Measurements from ENCODE around the gene THRB.

DNA sequence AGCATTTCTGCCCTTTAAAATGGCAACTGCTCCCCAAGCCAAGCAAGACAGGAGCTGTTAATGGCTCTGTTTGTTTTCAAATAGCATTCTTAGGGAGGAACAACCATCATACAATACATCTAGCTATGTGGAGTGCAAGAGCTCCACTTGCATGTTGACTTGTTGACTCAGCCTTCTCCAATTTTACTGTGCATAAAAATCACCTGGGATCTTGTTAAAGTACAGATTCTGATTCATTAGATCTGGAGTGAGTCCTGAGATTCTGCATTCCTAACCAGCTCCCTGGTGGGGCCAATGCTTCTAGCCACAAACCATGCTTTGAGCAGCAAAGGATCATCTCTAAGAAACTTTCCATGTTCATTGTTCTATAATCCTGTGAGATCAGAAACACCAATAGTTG, 171.4 kb downstream of the THRB start:
- TF ChIP-seq, protein P1, sequence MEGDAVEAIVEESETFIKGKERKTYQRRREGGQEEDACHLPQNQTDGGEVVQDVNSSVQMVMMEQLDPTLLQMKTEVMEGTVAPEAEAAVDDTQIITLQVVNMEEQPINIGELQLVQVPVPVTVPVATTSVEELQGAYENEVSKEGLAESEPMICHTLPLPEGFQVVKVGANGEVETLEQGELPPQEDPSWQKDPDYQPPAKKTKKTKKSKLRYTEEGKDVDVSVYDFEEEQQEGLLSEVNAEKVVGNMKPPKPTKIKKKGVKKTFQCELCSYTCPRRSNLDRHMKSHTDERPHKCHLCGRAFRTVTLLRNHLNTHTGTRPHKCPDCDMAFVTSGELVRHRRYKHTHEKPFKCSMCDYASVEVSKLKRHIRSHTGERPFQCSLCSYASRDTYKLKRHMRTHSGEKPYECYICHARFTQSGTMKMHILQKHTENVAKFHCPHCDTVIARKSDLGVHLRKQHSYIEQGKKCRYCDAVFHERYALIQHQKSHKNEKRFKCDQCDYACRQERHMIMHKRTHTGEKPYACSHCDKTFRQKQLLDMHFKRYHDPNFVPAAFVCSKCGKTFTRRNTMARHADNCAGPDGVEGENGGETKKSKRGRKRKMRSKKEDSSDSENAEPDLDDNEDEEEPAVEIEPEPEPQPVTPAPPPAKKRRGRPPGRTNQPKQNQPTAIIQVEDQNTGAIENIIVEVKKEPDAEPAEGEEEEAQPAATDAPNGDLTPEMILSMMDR (conservative IDR thresholded peaks at IDR 0.05): no peak
- no peak for TF ChIP-seq EZH2 (IDR thresholded peaks at IDR 0.05; ENCODE audit: low read depth)
